B cell (primary cell): ENCODE measurements around the gene CPLX3. TPM values are rescaled to one million over a fixed set of nuclear protein-coding genes. Genes with fewer than 3 reads are reported as not detected.

Source experiments
- ATAC-seq: fragments of 200-7000 bp; cut with Tn5 transposase; one replicate; pipeline ENCODE4 v1.10.0; 2021; ENCODE audit warnings: low read depth, mild to moderate bottlenecking, moderate number of reproducible peaks, moderate library complexity
- CTCF ChIA-PET: fragments of 350-600 bp; sonication (Branson Sonifier 250); formaldehyde crosslinking; loops from one replicate; lab custom pipeline; 2021; ENCODE audit warnings: antibody characterized with exemption, inconsistent platforms; lab: Charles Lee
- POLR2A ChIA-PET: fragments of 350-600 bp; sonication (Branson Sonifier 250); formaldehyde crosslinking; loops from one replicate; lab custom pipeline; 2021; ENCODE audit warnings: antibody characterized with exemption; lab: Charles Lee
- DNase-seq: peaks from one replicate; pipeline ENCODE4 v3.0.0; 2013
- H2AFZ ChIP-seq: 2 replicates; pipeline ENCODE4 v1.6.1; 2012; ENCODE audit warnings: mild to moderate bottlenecking, low read depth, low read length; ENCODE audit not compliant: insufficient read depth, poor library complexity, severe bottlenecking
- H3K27ac ChIP-seq, 2 donors: 1 replicate in 1 of 2; 2 replicates in 1 of 2; pipeline ENCODE4 v1.5.1; 2012 to 2013; ENCODE audit warnings: low read length in 2 of 2, mild to moderate bottlenecking in 2 of 2, moderate library complexity in 1 of 2
- H3K27me3 ChIP-seq, 4 experiments: fragments of 200-600 bp in 1 of 4; sonication (generic) in 1 of 4; replicated peaks in 1 of 4; 1 replicate in 2 of 4; 2 replicates in 2 of 4; pipeline versions ENCODE4 v1.6.1 to v1.7.0; 2013 to 2016; ENCODE audit warnings: low read length in 3 of 4, mild to moderate bottlenecking in 2 of 4, mixed read lengths in 1 of 4, moderate library complexity in 1 of 4; ENCODE audit not compliant: insufficient read depth in 4 of 4, control insufficient read depth in 3 of 4; ENCODE audit errors: control extremely low read depth in 1 of 4
- H3K36me3 ChIP-seq, 2 experiments: replicated peaks in 1 of 2; 1 replicate in 1 of 2; 2 replicates in 1 of 2; pipeline versions ENCODE4 v1.6.1 to v1.7.1; 2013; ENCODE audit warnings: low read length in 1 of 2; ENCODE audit not compliant: insufficient read depth in 2 of 2, control insufficient read depth in 1 of 2; ENCODE audit errors: control extremely low read depth in 1 of 2, extremely low read depth in 1 of 2
- H3K4me1 ChIP-seq, 2 donors: fragments of 200-600 bp in 1 of 2; sonication (generic) in 1 of 2; 1 replicate in 1 of 2; 2 replicates in 1 of 2; pipeline versions ENCODE4 v1.5.1 to v1.6.1; 2013 to 2017; ENCODE audit warnings: low read length in 2 of 2; ENCODE audit not compliant: control insufficient read depth in 2 of 2, insufficient read depth in 2 of 2
- H3K4me2 ChIP-seq: replicated peaks from 2 replicates; pipeline ENCODE3; 2012; ENCODE audit warnings: mild to moderate bottlenecking, low read depth, low read length; ENCODE audit not compliant: poor library complexity, severe bottlenecking
- H3K4me3 ChIP-seq, 5 experiments: fragments of 200-600 bp in 1 of 5; sonication (generic) in 1 of 5; 1 replicate in 3 of 5; 2 replicates in 2 of 5; pipeline versions ENCODE4 v1.5.1 to v1.7.0; 2011 to 2016; ENCODE audit warnings: low read length in 4 of 5, mild to moderate bottlenecking in 4 of 5, low read depth in 2 of 5, control low read depth in 1 of 5, moderate library complexity in 1 of 5; ENCODE audit not compliant: insufficient read depth in 1 of 5; ENCODE audit errors: control extremely low read depth in 1 of 5, extremely low read depth in 1 of 5
- H3K79me2 ChIP-seq: fragments of 200-600 bp; sonication (generic); one replicate; pipeline ENCODE4 v1.6.0; 2016; ENCODE audit warnings: low read length; ENCODE audit not compliant: control insufficient read depth, insufficient read depth
- H3K9ac ChIP-seq: fragments of 200-600 bp; sonication (generic); 2 replicates; pipeline ENCODE4 v1.6.1; 2017; ENCODE audit warnings: mild to moderate bottlenecking, low read length, moderate library complexity
- H3K9me3 ChIP-seq, 3 donors: one replicate each; pipeline versions ENCODE4 v1.6.1 to v1.7.1; 2013; ENCODE audit warnings: low read length in 2 of 3; ENCODE audit not compliant: control insufficient read depth in 2 of 3, insufficient read depth in 1 of 3; ENCODE audit errors: control extremely low read depth in 1 of 3
- H4K20me1 ChIP-seq: 2 replicates; pipeline ENCODE4 v1.6.0; 2012; ENCODE audit warnings: mild to moderate bottlenecking, low read length; ENCODE audit not compliant: insufficient read depth, control insufficient read depth, poor library complexity, severe bottlenecking
- H3K27ac Mint-ChIP-seq: one replicate; pipeline ENCODE4 v1.8.0; 2021; ENCODE audit warnings: mixed read lengths
- H3K27me3 Mint-ChIP-seq: one replicate; pipeline ENCODE4 v1.8.0; 2021; ENCODE audit warnings: mixed read lengths
- H3K4me1 Mint-ChIP-seq: one replicate; pipeline ENCODE4 v1.8.0; 2021; ENCODE audit warnings: mixed read lengths
- H3K4me3 Mint-ChIP-seq: one replicate; pipeline ENCODE4 v1.8.0; 2021; ENCODE audit warnings: mixed read lengths
- H3K9me3 Mint-ChIP-seq: one replicate; pipeline ENCODE4 v1.8.0; 2022; ENCODE audit warnings: mixed read lengths; ENCODE audit not compliant: insufficient read depth
- CTCF ChIP-seq: fragments of 200-600 bp; IDR thresholded peaks from one replicate; pipeline ENCODE4 v1.8.0; 2022; ENCODE audit warnings: antibody characterized with exemption, mild to moderate bottlenecking
- EZH2 ChIP-seq: IDR thresholded peaks from 2 replicates; pipeline ENCODE4 v1.6.1; 2012; ENCODE audit warnings: borderline replicate concordance, low read depth, mild to moderate bottlenecking, moderate library complexity, low read length; ENCODE audit not compliant: insufficient read depth, poor library complexity, severe bottlenecking
- WGBS: methylation state at CpG from one replicate; pipeline ENCODE4 v1.1.5; 2013; ENCODE audit warnings: missing lambda C conversion rate; ENCODE audit not compliant: insufficient coverage; 5-methylcytosine and 5-hydroxymethylcytosine counted together
- intact Hi-C: fragments of 100-400 bp; cut with micrococcal nuclease; formaldehyde crosslinking; loops from one replicate; pipeline ENCODE4 v1.10.0; 2022
- polyA plus RNA-seq: library from polyadenylated mRNA; depleted of rRNA; stranded (reverse); fragments of >200 nt; gene quantifications from 2 replicates; pipeline ENCODE4 v1.2.3, GENCODE V29; 2012
- total RNA-seq, 2 donors: library from RNA; stranded (reverse); fragments of 120-200 nt in 1 of 2; gene quantifications; 1 replicate in 1 of 2; 2 replicates in 1 of 2; pipeline versions ENCODE4 v1.2.3 to v1.2.4, GENCODE V29; 2013 to 2022

Gene CPLX3
- total and polyA plus RNA-seq, 2 donors (not counting 1 experiment from before 2014, with no cell fraction given): 0.60 TPM; not detected in 1

- H3K9me3 Mint-ChIP-seq: no peaks in the 10 kb centered on the region
- ChIA-PET CTCF (interaction anchor here (0.5 to 4.8 kb wide), 14 partner anchors 9 to 225 kb away, joined by 3 to 23 read pairs (median 4); partner anchors contain the start of genes SCAMP2 and ULK3), POLR2A (interaction anchor here (0.6 to 0.9 kb wide), 3 partner anchors 11 to 16 kb away, joined by 3 to 7 read pairs (median 5); no protein-coding TSS in a partner anchor)
- no peaks in the 10 kb centered on the region for H3K27me3 Mint-ChIP-seq
- intact Hi-C loops: loop anchor here (2.0 kb wide), 1 partner anchor 15 kb away; the partner anchor contains the start of gene SCAMP2
- Histone ChIP-seq H3K9ac (peak overlapping the region; percentile 16), H3K36me3 (peaks cover 0 to 25% of the 10 kb centered on the region in 2 experiments), H3K4me1 (peaks cover 34 to 46% of the 10 kb centered on the region in 2 donors), H3K79me2 (peaks cover 79% of the 10 kb centered on the region), H3K4me2 (peak overlapping the region; percentile 50), H3K27me3 (no peaks in the 10 kb centered on the region), H3K27ac (peak overlapping the region in 1 of 2 donors; percentile 67), H3K9me3 (no peaks in the 10 kb centered on the region), H4K20me1 (peaks cover 96% of the 10 kb centered on the region), H3K4me3 (no peak overlapping the region), H2AFZ (no peak overlapping the region)
- H3K27ac Mint-ChIP-seq: peak overlapping the region; percentile 82
- no peak for TF ChIP-seq EZH2
- TF ChIP-seq CTCF: no peak
- DNase-seq (no peak), ATAC-seq (peak; percentile 55)
- 71% methylated on average over 5 of the region's 9 CpGs for WGBS
- H3K4me1 Mint-ChIP-seq: peaks cover 40% of the 10 kb centered on the region
- H3K4me3 Mint-ChIP-seq: peak overlapping the region; percentile 69
Observed at GRCh38 chr15:74857671-74858368, 31.4 kb downstream of the CPLX3 start.

- Histone ChIP-seq H2AFZ (no peak overlapping the region), H3K9me3 (no peaks in the 10 kb centered on the region), H3K27me3 (no peaks in the 10 kb centered on the region), H3K4me1 (peaks cover 34 to 46% of the 10 kb centered on the region in 2 donors), H3K79me2 (peaks cover 84% of the 10 kb centered on the region), H3K4me2 (peak overlapping the region; percentile 50), H4K20me1 (peaks cover 96% of the 10 kb centered on the region), H3K36me3 (peaks cover 0 to 19% of the 10 kb centered on the region in 2 experiments), H3K9ac (peak overlapping the region; percentile 16), H3K27ac (peak overlapping the region in 1 of 2 donors; percentile 67), H3K4me3 (no peak overlapping the region)
- Mint-ChIP-seq H3K9me3 (no peaks in the 10 kb centered on the region), H3K27me3 (no peaks in the 10 kb centered on the region), H3K27ac (peak overlapping the region; percentile 82), H3K4me1 (peaks cover 40% of the 10 kb centered on the region), H3K4me3 (peak overlapping the region; percentile 69)
- DNase-seq (peak; percentile 13), ATAC-seq (no peak)
- 74% methylated on average over 3 of the region's 4 CpGs for WGBS
- ChIA-PET CTCF (interaction anchor here (0.8 to 4.8 kb wide), 11 partner anchors 11 to 226 kb away, joined by 3 to 23 read pairs (median 4); partner anchors contain the start of genes SCAMP2 and ULK3), POLR2A (interaction anchor here (0.6 to 0.9 kb wide), 3 partner anchors 11 to 16 kb away, joined by 3 to 7 read pairs (median 5); no protein-coding TSS in a partner anchor)
- intact Hi-C loops: loop anchor here (2.0 kb wide), 1 partner anchor 14 kb away; the partner anchor contains the start of gene SCAMP2
- no peak for TF ChIP-seq EZH2
- TF ChIP-seq CTCF: no peak
Observed at GRCh38 chr15:74858369-74858740, 31.9 kb downstream of the CPLX3 start.
